ENCODE results near the gene C1QTNF8. TPM values are rescaled to one million over a fixed set of nuclear protein-coding genes. Genes with fewer than 3 reads are reported as not detected.

The C1QTNF8 gene
- polyA plus RNA-seq, 1 donor: not detected

- no peak for DNase-seq
Observed at GRCh38 chr16:1077877-1078578, 18.0 kb downstream of the C1QTNF8 start.

DNA sequence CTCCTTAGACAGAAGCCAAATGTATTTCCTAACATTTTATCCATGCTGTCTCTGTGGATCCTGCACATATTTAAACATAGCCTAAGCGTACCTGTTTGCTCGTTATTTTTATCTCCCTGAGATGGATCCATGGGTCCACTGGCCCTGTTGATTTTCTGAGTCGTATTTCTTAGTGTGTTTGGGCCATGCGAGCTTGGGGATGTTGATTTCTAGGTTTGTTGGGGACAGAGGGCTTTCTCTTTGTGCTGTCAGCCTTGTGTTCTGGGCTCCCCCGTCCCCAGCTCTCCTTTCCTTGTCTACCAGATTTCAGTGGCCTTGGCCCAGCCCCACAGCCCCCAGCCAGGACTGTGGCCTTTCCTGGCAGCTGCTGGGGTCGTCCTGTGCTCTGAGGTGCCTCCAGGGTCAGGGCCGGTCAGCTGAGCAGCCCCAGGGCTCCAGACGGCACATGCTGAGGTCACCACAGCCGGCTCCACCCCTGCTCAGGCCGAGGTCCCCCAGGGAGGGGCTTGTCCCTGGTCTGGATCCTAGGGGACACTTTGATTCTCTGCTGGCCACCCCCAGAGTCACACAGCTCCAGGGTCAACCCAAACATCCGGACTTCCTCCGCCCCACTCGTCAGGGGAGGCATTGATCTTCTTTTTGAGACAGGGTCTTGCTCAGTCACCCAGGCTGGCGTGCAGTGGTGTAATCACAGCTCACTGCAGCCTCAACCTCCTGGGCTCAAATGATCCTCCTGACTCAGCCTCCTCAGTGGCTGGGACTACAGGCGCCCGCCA, 19.1 kb downstream of the C1QTNF8 start:
- no peak for DNase-seq

GRCh38 chr16:1075546-1075945, 20.5 kb downstream of the C1QTNF8 start:
- no peak for DNase-seq

GRCh38 chr16:1074379-1074649, 21.7 kb downstream of the C1QTNF8 start:
- no peak for DNase-seq

GRCh38 chr16:1073566-1074378, 22.3 kb downstream of the C1QTNF8 start:
- no peak for DNase-seq

DNA sequence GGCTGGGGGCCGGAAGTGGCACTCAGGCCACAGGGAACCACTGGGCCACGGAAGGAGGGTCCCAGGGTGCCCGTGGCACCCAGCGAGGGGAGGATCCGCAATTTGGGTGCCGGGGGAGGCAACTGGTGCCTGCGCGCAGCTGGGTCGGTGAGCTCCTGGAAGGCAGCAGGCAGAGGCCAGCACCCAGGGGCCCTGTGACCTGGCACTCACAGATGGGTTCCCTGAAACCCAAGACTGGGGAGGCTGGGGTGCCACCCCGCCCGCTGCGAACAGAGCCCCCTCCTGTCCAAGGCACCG, 22.8 kb downstream of the C1QTNF8 start:
- no peak for DNase-seq

DNA sequence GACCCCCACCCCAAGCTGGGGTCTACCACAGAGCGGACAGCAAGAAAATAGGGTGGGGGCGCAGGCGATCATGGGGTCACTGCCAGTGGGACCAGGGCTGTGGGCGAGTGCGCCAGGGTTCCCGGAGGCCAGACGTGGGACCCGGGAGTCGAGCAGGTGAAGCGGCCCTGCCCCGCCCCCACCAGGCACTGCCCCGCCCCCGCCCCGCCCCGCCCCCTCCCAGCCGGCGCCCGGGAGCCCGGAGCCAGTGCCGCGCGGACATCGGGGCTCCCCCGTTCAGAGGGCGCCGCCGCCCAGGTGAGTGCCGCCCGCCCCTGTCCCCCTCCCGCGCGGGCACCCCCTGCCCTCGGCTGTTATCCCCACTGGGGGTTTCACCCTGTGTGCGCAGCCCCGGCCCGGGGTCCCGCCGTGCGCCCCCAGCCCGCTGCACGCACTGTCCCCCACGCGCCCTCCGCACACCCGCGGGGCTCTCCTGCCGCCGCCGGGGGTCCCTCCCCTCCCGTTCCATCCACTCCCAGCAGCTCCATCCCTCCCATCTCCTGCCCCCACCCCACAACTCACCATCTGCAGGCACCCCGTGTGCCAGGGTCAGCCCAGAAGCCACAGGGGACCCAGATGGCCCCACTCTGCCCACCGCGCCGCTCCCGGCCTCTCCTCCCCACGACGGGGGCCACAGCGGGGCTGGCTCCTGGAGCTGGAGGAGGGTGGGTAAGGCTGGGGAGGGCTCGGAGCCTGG, 23.4 kb downstream of the C1QTNF8 start, which contains the start of gene SSTR5:
TSS of gene SSTR5 (plus strand) at position 222 of the 736 bp plus-strand sequence. CDS start 6,122 bp downstream, outside the sequence.
- no peak for DNase-seq

GRCh38 chr16:1071561-1072225, 24.4 kb downstream of the C1QTNF8 start:
- DNase-seq: no peak

- DNase-seq: no peak
Observed at GRCh38 chr16:1070864-1071408, 25.1 kb downstream of the C1QTNF8 start.

GRCh38 chr16:1070084-1070863, 25.8 kb downstream of the C1QTNF8 start:
- no peak for DNase-seq

GRCh38 chr16:1069154-1069553, 26.9 kb downstream of the C1QTNF8 start:
- no peak for DNase-seq

GRCh38 chr16:1068451-1068850, 27.6 kb downstream of the C1QTNF8 start:
- DNase-seq: no peak

- DNase-seq: no peak
Observed at GRCh38 chr16:1067629-1068028, 28.4 kb downstream of the C1QTNF8 start.

DNA sequence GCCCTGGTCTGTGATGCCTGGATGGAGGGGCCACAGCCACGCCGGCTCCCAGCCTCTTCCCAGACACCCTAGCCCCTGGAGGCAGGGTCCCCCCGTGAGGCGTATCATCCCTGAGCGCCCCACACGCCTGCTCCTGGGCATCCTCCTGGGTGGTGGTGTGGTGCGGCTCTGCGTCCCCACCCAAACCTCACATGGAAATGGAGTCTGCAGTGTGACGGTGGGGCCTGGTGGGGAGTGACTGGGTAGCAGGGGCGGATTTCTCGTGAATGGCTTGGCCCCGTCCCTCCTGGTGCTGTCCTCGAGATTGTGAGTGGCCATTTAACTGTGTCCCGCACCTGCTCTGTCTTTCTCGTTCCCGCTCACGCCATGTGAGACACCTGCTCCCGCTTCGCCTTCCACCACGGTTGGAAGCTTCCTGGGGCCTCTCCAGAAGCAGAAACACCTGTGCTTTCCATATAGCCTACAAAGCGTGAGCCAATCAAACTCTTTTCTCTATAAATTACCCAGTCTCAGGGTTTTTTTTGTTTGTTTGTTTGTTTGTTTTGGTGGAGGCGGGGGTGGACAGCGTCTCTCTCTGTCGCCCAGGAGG, 29.4 kb downstream of the C1QTNF8 start:
- DNase-seq: no peak

GRCh38 chr16:1065469-1066128, 30.4 kb downstream of the C1QTNF8 start:
- no peak for DNase-seq

- DNase-seq: no peak
Observed at GRCh38 chr16:1063728-1064127, 32.3 kb downstream of the C1QTNF8 start.

DNA sequence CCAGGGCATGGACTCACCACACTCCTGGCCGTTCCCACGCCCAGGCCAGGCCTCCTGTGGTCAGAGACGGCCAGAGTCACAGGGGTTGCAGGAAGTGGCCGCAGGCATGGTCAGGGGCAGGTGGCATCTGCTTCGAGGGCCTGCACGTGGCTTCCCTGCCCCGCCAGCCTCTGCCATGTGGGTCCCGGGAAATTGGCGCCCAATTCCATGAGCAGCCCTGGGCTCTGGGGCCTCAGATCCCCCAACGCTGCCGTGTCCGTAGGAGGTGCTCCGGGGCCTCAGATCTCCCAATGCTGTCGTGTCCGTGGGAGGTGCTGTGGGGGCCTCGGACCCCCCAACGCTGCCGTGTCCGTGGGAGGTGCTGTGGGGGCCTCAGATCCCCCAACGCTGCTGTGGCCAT, 33.1 kb downstream of the C1QTNF8 start:
- DNase-seq: no peak

- no peak for DNase-seq
Observed at GRCh38 chr16:1061769-1062505, 34.1 kb downstream of the C1QTNF8 start.

Data from left kidney (tissue), 2 donors.